Kidney (tissue), 14 donors: ENCODE results near the gene PANK2. TPM values are rescaled to one million over a fixed set of nuclear protein-coding genes. Genes with fewer than 3 reads are reported as not detected.
"Not testable (repeated sequence)": the region's sequence is repeated elsewhere in the genome, so short reads cannot be mapped to it uniquely, and the experiment has no call there.

Source experiments
- DNase-seq, 5 donors: peaks; one replicate each; pipeline ENCODE4 v3.0.0-alpha.2; 2013 to 2020
- FAIRE-seq: peaks from 2 replicates; lab custom pipeline; 2012; peaks lifted over from hg19 to GRCh38; lab: Jason Lieb, UNC
- H3K27ac ChIP-seq, 2 donors: one replicate each; pipeline ENCODE4 v1.7.0; 2013; ENCODE audit warnings: low read depth in 2 of 2, low read length in 2 of 2, inconsistent platforms in 1 of 2
- H3K27me3 ChIP-seq: one replicate; pipeline ENCODE4 v1.7.1; 2013; ENCODE audit warnings: low read length, inconsistent platforms; ENCODE audit not compliant: control insufficient read depth, insufficient read depth
- H3K36me3 ChIP-seq, 3 donors: one replicate each; pipeline versions ENCODE4 v1.7.0 to v1.7.1; 2013; ENCODE audit warnings: low read length in 3 of 3, control low read depth in 1 of 3, inconsistent platforms in 1 of 3; ENCODE audit not compliant: insufficient read depth in 3 of 3, control insufficient read depth in 2 of 3
- H3K4me1 ChIP-seq, 3 donors: one replicate each; pipeline versions ENCODE4 v1.7.0 to v1.7.1; 2013; ENCODE audit warnings: low read length in 3 of 3, inconsistent platforms in 1 of 3, low read depth in 1 of 3; ENCODE audit not compliant: control insufficient read depth in 2 of 3, insufficient read depth in 2 of 3
- H3K4me3 ChIP-seq, 3 donors: one replicate each; pipeline versions ENCODE4 v1.7.0 to v1.8.1; 2013; ENCODE audit warnings: low read length in 3 of 3, control low read depth in 1 of 3, inconsistent platforms in 1 of 3
- H3K9ac ChIP-seq, 3 donors: one replicate each; pipeline versions ENCODE4 v1.7.0 to v1.7.1; 2013; ENCODE audit warnings: low read length in 3 of 3, control low read depth in 1 of 3, inconsistent platforms in 1 of 3
- H3K9me3 ChIP-seq, 3 donors: one replicate each; pipeline versions ENCODE4 v1.7.0 to v1.7.1; 2013; ENCODE audit warnings: low read length in 3 of 3, control low read depth in 1 of 3, inconsistent platforms in 1 of 3; ENCODE audit not compliant: control insufficient read depth in 2 of 3, insufficient read depth in 1 of 3
- intact Hi-C: fragments of 100-400 bp; cut with DNase I; formaldehyde crosslinking; loops from one replicate; pipeline ENCODE4 v1.11.1; 2022
- polyA plus RNA-seq: library from polyadenylated mRNA; stranded (reverse); fragments of 350-450 nt; fragmentation: Illumina TruSeq; extraction: RNeasy Lipid Tissue Mini Kit (QIAGEN cat#74804); gene quantifications from one replicate; pipeline ENCODE4 v1.2.3, GENCODE V29; 2014; ENCODE audit warnings: low read depth, low replicate concordance; ENCODE audit not compliant: insufficient read depth
- total RNA-seq: library from RNA; stranded (reverse); fragmentation: NEBNext Ultra II Directional; extraction: Animal tissue kit (Norgen Biotek cat#: 25700); gene quantifications from one replicate; pipeline ENCODE4 v1.2.1, GENCODE V29; 2021
- TF ChIP-seq, protein P1 (sequence below): IDR thresholded peaks from 3 replicates; pipeline ENCODE4 v1.5.1; 2012; ENCODE audit warnings: mild to moderate bottlenecking, moderate library complexity, borderline replicate concordance; ENCODE audit not compliant: insufficient read depth; ENCODE audit errors: extremely low read depth
- donor health status: control.
- donor health status: control.
- donor health status: control.
- donor health status: control.
- donor health status: control.
- donor health status: DM: yes; HTN: yes; CAD: no.
- donor health status: Normal renal cell carcinoma (clear cell type).

Gene PANK2
- total and polyA plus RNA-seq, 2 donors from 2014 or later = 26.8 to 44.9 TPM

DNA sequence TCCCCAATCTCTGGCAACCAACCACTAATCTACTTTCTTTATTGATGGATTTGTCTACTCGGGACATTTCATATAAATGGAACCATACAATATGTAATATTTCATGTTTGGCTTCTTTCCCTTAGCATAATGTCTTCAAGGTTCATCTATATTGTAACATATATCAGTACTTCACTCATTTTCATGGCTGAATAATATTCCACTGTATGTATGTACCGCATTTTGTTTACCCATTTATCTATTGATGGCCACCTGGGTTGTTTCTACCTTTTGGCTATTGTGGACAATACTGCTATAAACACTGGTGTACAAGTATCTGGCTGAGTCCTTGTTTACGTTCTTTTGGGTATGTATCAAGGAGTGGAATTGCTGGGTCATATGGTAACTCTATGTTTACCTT, 48.4 kb downstream of the PANK2 start:
- no peak overlapping the region for H3K9ac ChIP-seq
- H3K9me3 ChIP-seq = no peaks in the 10 kb centered on the region
- no peak overlapping the region for H3K27ac ChIP-seq
- no peak for FAIRE-seq
- DNase-seq = no peak
- intact Hi-C loops = no loop called here
- no peak overlapping the region for H3K4me3 ChIP-seq
- TF ChIP-seq, protein P1, sequence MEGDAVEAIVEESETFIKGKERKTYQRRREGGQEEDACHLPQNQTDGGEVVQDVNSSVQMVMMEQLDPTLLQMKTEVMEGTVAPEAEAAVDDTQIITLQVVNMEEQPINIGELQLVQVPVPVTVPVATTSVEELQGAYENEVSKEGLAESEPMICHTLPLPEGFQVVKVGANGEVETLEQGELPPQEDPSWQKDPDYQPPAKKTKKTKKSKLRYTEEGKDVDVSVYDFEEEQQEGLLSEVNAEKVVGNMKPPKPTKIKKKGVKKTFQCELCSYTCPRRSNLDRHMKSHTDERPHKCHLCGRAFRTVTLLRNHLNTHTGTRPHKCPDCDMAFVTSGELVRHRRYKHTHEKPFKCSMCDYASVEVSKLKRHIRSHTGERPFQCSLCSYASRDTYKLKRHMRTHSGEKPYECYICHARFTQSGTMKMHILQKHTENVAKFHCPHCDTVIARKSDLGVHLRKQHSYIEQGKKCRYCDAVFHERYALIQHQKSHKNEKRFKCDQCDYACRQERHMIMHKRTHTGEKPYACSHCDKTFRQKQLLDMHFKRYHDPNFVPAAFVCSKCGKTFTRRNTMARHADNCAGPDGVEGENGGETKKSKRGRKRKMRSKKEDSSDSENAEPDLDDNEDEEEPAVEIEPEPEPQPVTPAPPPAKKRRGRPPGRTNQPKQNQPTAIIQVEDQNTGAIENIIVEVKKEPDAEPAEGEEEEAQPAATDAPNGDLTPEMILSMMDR = no peak
- H3K27me3 ChIP-seq = no peaks in the 10 kb centered on the region
- no peaks in the 10 kb centered on the region for H3K36me3 ChIP-seq
- peaks cover 0 to 14% (median 14%) of the 10 kb centered on the region in 3 donors for H3K4me1 ChIP-seq

DNA sequence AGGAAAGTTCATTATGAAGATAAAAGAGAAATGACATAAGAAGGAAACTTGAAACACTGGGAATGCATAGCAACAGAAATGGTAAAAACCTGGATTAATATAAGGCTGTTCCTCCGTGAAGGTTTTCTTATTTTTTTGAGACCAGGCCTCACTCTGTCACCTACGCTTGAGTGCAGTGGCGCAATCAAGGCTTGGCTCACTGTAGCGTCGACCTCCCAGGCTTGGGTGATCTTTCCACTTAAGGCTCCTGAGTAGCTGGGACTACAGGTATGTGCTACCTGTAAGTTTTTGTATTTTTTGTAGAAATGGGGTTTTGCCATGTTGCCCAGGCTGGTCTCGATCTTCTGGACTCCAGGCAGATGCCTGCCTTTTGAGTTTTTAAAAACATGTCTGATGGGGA, 51.7 kb downstream of the PANK2 start:
- Histone ChIP-seq H3K4me1 (no peaks in the 10 kb centered on the region), H3K27ac (no peak overlapping the region), H3K9ac (no peak overlapping the region), H3K27me3 (no peaks in the 10 kb centered on the region), H3K9me3 (no peaks in the 10 kb centered on the region), H3K36me3 (no peaks in the 10 kb centered on the region), H3K4me3 (no peak overlapping the region)
- FAIRE-seq (no peak), DNase-seq (no peak)
- TF ChIP-seq, protein P1 = no peak
- intact Hi-C loops = no loop called here

DNA sequence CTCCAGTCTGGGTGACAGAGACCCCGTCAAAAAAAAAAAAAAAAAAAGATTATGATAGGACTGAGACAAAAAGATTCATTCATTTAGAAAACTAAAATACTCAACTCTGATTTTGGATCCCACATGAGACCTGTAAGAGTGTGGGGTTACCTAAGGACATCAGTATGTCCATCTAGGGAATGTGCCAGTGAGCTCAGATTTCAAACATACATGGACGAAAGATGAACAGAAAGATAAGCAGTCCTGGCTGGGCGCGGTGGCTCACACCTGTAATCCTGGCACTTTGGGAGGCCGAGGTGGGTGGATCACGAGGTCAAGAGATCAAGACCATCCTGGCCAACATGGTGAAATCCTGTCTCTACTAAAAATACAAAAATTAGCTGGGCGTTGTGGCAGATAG, 57.5 kb downstream of the PANK2 start:
- DNase-seq, FAIRE-seq, H3K36me3 ChIP-seq, intact Hi-C loops, H3K27ac ChIP-seq, H3K4me1 ChIP-seq, H3K9ac ChIP-seq, H3K4me3 ChIP-seq, H3K27me3 ChIP-seq, H3K9me3 ChIP-seq: not testable (repeated sequence)

DNA sequence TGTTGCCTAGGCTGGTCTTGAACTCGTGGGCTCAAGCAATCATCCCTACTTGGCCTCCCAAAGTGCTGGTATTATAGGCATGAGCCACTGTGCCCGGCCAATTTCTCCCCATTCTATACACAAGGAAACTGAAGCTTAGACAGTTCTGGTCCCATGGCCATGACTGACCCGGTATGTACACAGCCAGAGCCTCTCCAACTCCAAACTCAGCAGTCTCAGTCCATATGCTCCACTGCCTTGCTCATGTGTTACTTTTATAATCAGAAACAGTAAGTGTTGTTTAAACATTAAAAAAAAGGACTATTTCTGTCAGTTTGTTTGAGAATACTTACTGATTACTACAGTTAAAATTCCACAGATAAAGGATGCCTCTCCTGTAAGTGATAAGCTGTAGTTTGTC, 75.5 kb downstream of the PANK2 start:
- Histone ChIP-seq H3K9me3 (no peaks in the 10 kb centered on the region), H3K9ac (no peak overlapping the region), H3K4me3 (no peak overlapping the region), H3K4me1 (no peaks in the 10 kb centered on the region), H3K27ac (no peak overlapping the region), H3K36me3 (no peaks in the 10 kb centered on the region), H3K27me3 (no peaks in the 10 kb centered on the region)
- TF ChIP-seq, protein P1 = no peak
- DNase-seq = no peak
- no peak for FAIRE-seq
- intact Hi-C loops = no loop called here
